Measurements from ENCODE around the gene SLC6A14. TPM values are rescaled to one million over a fixed set of nuclear protein-coding genes. Genes with fewer than 3 reads are reported as not detected.

The SLC6A14 gene
- total RNA-seq, 1 donor from 2014 or later: 10.1 TPM

DNA sequence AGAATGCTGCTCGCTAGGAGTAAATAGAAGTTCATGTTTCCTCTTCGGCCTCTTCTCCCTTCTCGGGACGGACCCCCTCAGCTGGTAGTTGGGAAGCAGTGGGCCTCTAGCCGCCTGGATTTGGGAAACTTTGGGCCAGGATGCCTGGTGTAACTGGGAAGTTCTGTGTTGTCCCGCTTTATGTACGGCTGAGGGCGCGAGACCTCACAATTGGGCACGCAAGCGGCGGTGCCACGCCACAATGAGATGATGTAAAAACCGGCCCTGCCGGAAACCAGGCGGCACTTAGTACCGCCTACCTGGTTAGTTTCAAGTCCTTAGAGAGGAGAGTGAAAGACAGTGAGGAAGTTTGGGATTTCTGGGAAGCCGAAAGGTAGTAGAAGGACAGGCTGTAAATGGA, 26.4 kb downstream of the SLC6A14 start, which contains the start of gene CT83:
Gene CT83, minus strand, starts transcription at position 155 of the 400 bp plus-strand sequence. Its CDS starts 120 bp downstream, at position 35.
- intact Hi-C loops (cut with DNase I): no loop called here
- no peaks in the 10 kb centered on the region for H3K27me3 ChIP-seq
- no peaks in the 10 kb centered on the region for H3K36me3 ChIP-seq
- no peak for DNase-seq (ENCODE audit: extremely low spot score in 2 of 2)
- no peak within 1 kb of the TSS for H3K4me3 ChIP-seq
- TF ChIP-seq POLR2AphosphoS5 (IDR thresholded peaks at IDR 0.05; ENCODE audit: insufficient read depth in 1 of 2, low read depth in 1 of 2) (no peak), POLR2A (IDR thresholded peaks at IDR 0.05) (no peak)
- TF ChIP-seq, protein P1, sequence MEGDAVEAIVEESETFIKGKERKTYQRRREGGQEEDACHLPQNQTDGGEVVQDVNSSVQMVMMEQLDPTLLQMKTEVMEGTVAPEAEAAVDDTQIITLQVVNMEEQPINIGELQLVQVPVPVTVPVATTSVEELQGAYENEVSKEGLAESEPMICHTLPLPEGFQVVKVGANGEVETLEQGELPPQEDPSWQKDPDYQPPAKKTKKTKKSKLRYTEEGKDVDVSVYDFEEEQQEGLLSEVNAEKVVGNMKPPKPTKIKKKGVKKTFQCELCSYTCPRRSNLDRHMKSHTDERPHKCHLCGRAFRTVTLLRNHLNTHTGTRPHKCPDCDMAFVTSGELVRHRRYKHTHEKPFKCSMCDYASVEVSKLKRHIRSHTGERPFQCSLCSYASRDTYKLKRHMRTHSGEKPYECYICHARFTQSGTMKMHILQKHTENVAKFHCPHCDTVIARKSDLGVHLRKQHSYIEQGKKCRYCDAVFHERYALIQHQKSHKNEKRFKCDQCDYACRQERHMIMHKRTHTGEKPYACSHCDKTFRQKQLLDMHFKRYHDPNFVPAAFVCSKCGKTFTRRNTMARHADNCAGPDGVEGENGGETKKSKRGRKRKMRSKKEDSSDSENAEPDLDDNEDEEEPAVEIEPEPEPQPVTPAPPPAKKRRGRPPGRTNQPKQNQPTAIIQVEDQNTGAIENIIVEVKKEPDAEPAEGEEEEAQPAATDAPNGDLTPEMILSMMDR (IDR thresholded peaks at IDR 0.05): no peak
- no peaks in the 10 kb centered on the region for H3K4me1 ChIP-seq
- H3K27ac ChIP-seq: no peak within 1 kb of the TSS
- no peaks in the 10 kb centered on the region for H3K9me3 ChIP-seq

DNA sequence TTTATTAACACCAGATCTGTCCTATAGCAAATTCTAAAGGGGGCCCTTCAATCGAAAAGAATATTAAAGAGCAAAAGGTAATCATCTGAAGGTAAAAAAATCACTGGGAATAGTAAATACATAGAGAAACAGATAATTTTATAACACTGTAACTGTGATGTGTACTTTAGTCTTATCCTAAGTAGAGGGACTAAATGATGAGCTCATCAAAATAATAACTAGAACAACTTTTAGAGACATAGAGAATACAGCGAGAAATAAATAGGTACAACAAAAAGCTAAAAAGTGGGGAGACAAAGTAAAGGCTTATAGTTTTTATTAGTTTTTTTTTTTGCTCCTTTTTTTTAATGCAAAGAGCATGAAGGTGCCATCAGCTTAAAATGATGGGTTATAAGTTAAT, 43.7 kb downstream of the SLC6A14 start:
- Histone ChIP-seq H3K27ac (no peak overlapping the region), H3K27me3 (no peaks in the 10 kb centered on the region), H3K36me3 (no peaks in the 10 kb centered on the region), H3K4me1 (no peaks in the 10 kb centered on the region), H3K9me3 (no peaks in the 10 kb centered on the region), H3K4me3 (no peak overlapping the region)
- intact Hi-C loops (cut with DNase I): no loop called here
- DNase-seq (ENCODE audit: extremely low spot score in 2 of 2): no peak
- TF ChIP-seq, protein P1 (IDR thresholded peaks at IDR 0.05): no peak
- no peak for TF ChIP-seq POLR2AphosphoS5 (IDR thresholded peaks at IDR 0.05; ENCODE audit: insufficient read depth in 1 of 2, low read depth in 1 of 2)
- TF ChIP-seq POLR2A (IDR thresholded peaks at IDR 0.05): no peak

DNA sequence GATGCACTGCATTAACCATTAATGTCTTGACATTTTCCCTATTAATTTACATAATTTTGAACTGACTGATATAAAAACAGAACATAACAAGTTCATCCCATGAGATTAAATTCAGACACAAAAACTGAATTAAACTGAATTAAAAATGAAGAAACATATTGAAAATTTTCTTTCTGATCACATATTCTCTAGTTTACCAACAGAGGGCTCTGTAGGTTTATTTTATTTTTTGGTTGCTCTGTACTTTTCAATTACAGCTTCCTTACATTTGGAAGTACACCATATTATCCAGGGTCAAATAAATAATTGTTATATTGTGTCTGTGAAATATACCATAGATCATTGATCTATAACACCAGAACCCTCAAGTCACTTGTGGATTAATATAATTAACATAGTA, 53.7 kb downstream of the SLC6A14 start:
- H3K27ac ChIP-seq: no peak overlapping the region
- no peaks in the 10 kb centered on the region for H3K36me3 ChIP-seq
- intact Hi-C loops (cut with DNase I): no loop called here
- H3K27me3 ChIP-seq: no peaks in the 10 kb centered on the region
- TF ChIP-seq, protein P1 (IDR thresholded peaks at IDR 0.05): peak in 1 of 3 experiments; percentile 7
- no peak for TF ChIP-seq POLR2A (IDR thresholded peaks at IDR 0.05)
- H3K4me1 ChIP-seq: no peaks in the 10 kb centered on the region
- no peak overlapping the region for H3K4me3 ChIP-seq
- no peak for DNase-seq (ENCODE audit: extremely low spot score in 2 of 2)
- H3K9me3 ChIP-seq: no peaks in the 10 kb centered on the region

DNA sequence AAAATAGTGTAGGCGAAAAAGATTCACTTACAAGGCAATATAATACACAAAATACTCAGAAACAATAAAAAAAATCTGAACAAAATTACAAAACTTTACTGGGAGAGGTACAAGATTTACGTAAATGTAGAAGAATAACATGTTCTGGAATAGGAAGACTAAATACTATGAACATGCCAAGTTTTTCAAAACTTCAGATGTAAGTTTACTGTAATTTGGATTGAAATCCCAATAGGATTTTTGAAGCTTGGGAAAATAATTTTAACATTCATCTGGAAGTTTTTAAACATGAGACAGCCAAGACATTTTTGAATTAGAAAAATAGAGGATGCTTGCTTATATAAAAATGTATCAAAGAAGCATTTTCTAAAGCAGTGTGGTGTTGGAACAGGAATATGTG, 56.9 kb downstream of the SLC6A14 start:
- H3K4me1 ChIP-seq: no peaks in the 10 kb centered on the region
- H3K27me3 ChIP-seq: no peaks in the 10 kb centered on the region
- no peaks in the 10 kb centered on the region for H3K36me3 ChIP-seq
- TF ChIP-seq POLR2AphosphoS5 (IDR thresholded peaks at IDR 0.05; ENCODE audit: insufficient read depth in 1 of 2, low read depth in 1 of 2) (no peak), POLR2A (IDR thresholded peaks at IDR 0.05) (no peak)
- TF ChIP-seq, protein P1 (IDR thresholded peaks at IDR 0.05): no peak
- H3K4me3 ChIP-seq: no peak overlapping the region
- no peak for DNase-seq (ENCODE audit: extremely low spot score in 2 of 2)
- intact Hi-C loops (cut with DNase I): no loop called here
- no peak overlapping the region for H3K27ac ChIP-seq
- no peaks in the 10 kb centered on the region for H3K9me3 ChIP-seq

DNA sequence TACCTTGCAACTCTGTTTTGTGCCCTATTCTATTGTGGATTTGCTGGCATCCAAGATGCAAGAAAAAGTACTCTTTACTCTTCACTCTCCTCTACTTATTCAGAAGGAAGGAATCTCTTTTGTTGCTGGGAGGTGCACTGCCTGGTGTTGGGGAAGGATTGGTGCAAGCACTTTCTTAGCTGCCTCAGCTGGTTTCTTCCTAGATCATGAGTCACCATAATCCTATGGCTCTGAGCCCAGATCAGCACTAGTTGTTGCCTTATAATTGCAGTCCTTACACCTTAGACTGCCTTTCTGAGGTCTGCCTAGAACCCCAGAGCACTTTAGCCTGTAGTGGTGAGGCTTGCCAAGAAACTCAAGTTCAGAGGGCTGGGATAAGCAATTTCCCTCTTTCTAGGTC, 63.4 kb downstream of the SLC6A14 start:
- Histone ChIP-seq H3K36me3 (no peaks in the 10 kb centered on the region), H3K4me1 (no peaks in the 10 kb centered on the region), H3K4me3 (no peak overlapping the region), H3K27me3 (no peaks in the 10 kb centered on the region), H3K9me3 (no peaks in the 10 kb centered on the region), H3K27ac (no peak overlapping the region)
- no peak for DNase-seq (ENCODE audit: extremely low spot score in 2 of 2)
- TF ChIP-seq POLR2AphosphoS5 (IDR thresholded peaks at IDR 0.05; ENCODE audit: insufficient read depth in 1 of 2, low read depth in 1 of 2): no peak
- TF ChIP-seq, protein P1 (IDR thresholded peaks at IDR 0.05): no peak
- no peak for TF ChIP-seq POLR2A (IDR thresholded peaks at IDR 0.05)
- intact Hi-C loops (cut with DNase I): no loop called here

Small RNA genes within 50 kb of the gene (small RNA-seq; reads per million reads assigned to genes)
- not detected for gene RNU6-154P

Other genes starting within 250 kb of the SLC6A14 start
- gene CT83, start 26.4 kb downstream of the SLC6A14 start, total RNA-seq: not detected

Data from vagina (tissue), 2 donors.